AG08395 (cell line): ENCODE results near the gene TMEM120B.

ENCODE experiments used
- DNase-seq: peaks from one replicate; pipeline ENCODE4 v3.0.0; 2012; ENCODE audit warnings: mixed read lengths, low spot score

The TMEM120B gene

DNA sequence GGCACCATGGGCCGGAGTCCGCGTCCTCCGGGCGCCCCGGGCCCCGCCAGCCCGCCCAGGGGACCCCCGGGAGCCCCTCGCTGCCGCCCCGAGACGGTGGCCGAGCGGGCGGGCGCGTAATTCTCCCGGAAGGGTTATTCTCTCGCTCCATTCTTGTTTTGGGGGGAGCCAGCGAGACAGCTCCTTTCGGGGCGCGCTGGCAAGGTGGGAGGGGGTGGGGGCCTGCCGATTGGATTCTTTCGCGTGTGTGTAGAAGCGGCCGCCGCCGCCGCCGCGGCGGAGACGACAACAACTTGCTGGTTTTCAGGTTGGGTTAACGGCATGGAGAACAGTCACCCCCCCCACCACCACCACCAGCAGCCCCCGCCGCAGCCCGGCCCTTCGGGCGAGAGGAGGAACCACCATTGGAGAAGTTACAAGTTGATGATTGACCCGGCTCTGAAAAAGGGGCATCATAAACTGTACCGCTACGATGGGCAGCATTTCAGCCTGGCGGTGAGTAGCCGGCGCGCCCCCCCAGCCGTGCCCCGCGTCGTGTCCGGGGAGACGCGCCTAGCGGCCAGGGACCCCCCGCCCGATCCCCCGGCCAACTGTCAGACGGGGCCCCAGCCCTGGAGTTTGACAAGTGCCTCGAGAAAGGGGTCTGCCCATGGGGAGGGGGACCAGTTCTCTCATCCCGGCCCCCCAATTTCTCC, 92.0 kb downstream of the TMEM120B start:
- DNase-seq = no peak

DNA sequence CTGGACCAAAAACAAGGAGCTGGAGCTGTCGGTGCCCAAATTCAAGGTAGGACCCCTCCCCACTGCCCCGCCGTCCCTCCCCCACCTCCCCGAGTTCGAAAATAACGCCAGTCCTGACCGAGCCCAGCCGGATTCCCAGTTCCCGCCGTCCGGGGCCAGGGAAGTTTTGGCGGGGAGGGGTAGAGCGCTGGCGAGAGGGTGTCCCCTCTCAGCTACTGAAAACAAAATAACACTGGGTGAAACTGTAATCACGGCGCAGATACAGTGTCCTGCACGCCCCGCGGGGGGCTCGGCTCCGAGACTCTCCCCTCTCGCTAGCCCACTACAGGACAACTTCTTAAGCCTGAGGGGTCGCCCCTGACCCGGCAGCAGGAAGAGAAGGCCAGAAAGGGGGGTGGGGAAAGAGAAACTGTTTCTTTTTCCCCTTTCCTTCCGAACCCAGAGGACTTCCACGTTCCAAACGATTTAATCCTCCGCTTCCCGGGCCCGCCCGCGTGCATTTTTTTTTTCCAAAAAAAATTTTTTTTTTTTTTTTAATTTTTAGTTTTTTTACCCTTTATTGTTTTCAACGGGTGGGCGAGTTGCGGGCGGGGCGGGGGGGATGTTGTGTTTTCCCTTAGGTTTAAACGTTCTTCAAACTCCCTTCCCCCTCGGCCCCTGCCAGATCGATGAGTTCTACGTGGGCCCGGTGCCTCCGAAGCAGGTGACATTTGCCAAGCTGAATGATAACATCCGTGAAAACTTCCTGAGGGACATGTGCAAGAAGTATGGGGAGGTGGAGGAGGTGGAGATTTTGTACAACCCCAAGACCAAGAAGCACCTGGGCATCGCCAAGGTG, 92.8 kb downstream of the TMEM120B start:
- DNase-seq = no peak

GRCh38 chr12:121806009-121806545, 93.5 kb downstream of the TMEM120B start:
- DNase-seq = no peak

DNA sequence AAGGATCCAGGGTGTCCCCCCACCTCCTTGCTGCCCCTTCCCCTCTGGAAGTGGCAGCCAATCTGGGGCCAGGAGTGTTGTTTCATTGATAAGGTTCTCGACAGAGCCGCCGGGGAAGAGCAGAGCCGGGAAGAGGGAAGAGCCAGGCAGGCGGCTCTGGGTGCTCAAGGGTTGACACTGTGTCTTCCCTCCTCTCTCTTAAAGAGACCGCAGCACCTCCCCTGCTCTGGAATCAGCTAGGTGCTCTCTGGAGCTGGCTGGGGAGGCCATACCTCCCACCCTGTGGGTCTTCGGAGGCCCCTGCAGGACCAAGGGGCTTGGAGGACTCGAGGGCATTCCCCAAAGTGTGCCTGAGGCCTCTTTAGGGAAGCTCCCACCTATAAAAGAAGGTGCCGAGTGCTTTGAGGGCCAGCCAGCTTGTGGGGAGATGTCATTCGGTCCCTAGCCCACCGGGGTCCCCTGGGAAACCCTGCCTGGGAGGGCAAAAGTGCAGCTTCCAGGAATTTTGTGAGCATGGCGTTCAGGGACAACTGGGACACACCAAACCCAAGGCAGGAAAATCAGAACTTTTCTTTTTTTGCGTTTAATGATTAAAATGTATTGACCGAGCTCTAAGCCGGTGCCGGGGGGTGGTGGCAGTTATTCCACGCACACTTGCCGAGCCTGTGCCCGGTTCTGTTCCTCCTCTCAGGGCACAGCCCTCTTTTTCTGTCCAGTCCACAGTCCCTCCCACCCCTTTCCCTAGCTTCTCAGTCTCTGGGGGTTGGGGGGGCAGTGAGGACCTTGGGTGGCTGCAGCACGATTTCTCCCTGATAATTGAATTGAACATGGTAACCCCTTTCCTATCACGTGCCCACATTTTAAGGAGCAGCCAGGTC, 94.2 kb downstream of the TMEM120B start:
- DNase-seq = peak; percentile 38

- DNase-seq = no peak
Observed at GRCh38 chr12:121807642-121808347, 95.2 kb downstream of the TMEM120B start.

GRCh38 chr12:121808623-121809022, 96.1 kb downstream of the TMEM120B start:
- DNase-seq = no peak

GRCh38 chr12:121809712-121810116, 97.2 kb downstream of the TMEM120B start:
- DNase-seq = no peak

GRCh38 chr12:121810234-121810817, 97.8 kb downstream of the TMEM120B start:
- no peak for DNase-seq

- no peak for DNase-seq
Observed at GRCh38 chr12:121810833-121811433, 98.4 kb downstream of the TMEM120B start.

DNA sequence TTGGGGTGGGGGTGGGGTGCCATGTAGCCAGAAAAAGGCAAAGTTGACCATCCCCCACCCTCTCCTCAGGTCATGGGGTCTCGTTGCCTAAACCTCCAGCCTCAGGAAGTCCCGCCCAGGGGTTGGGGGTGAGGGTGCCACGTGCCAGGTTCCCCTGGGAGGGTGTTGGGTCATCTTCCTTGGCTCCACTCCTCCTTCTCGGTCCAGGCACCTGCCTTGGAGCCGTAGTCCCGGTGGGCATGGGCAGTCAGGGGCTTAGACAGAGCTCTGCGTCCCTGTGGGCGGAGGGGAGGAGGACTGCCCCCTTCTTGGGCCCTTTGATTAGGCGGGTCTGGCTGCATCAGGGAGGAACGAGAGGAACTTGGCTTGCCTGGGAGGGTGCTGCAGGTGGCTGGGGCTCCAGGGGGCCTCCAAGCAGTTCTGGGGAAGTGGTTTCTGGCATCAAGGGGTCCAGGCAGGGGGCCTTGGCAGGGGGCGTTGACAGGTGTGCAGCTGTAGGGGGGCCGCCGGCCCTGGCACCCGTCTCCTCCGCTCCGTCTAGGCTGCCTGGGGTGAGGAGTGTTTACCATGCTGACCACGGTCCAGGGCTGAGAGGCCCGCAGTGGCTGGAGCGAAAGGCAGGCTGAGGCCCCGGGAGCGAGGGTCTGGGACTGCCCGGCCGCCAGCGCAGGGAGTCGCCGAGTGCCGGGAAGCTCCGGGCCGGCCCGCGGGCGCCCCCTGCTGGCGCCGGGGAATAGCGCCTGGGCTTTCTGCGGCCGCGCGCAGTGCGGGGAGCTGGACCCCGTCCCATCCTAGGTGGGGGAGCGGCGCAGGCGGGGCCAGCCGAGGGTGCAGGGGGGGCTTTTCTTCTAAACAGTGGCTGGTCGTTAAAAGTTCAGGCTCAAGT, 99.1 kb downstream of the TMEM120B start:
- DNase-seq = peak; percentile 86

DNA sequence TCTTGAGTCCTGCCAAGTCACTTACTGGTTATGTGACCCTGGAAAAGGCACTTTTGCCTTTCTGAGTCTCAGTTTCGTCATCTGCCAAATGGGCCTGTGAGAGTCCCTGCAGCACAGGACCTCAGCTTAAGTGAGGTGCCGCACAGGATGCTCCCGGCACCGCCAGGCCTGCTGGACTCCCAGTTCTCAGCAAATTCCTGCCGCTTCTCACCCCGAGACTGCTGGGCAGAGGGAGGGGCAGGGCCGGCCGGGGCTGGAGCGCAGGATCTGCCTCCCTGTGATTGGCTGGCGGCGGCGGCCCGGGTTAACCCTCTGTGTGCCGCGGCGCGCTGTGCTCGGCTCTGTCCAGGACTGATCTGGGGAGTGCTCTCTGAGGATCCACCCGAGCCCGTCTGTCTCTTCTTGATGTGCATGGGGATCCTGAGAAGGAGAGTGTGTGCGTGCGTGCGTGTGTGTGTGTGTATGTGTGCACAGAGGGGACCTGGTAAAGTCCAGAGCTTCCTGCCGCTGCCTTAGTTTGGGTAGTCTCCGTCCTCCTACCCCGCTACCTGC, 99.8 kb downstream of the TMEM120B start:
- peak; percentile 94 for DNase-seq

DNA sequence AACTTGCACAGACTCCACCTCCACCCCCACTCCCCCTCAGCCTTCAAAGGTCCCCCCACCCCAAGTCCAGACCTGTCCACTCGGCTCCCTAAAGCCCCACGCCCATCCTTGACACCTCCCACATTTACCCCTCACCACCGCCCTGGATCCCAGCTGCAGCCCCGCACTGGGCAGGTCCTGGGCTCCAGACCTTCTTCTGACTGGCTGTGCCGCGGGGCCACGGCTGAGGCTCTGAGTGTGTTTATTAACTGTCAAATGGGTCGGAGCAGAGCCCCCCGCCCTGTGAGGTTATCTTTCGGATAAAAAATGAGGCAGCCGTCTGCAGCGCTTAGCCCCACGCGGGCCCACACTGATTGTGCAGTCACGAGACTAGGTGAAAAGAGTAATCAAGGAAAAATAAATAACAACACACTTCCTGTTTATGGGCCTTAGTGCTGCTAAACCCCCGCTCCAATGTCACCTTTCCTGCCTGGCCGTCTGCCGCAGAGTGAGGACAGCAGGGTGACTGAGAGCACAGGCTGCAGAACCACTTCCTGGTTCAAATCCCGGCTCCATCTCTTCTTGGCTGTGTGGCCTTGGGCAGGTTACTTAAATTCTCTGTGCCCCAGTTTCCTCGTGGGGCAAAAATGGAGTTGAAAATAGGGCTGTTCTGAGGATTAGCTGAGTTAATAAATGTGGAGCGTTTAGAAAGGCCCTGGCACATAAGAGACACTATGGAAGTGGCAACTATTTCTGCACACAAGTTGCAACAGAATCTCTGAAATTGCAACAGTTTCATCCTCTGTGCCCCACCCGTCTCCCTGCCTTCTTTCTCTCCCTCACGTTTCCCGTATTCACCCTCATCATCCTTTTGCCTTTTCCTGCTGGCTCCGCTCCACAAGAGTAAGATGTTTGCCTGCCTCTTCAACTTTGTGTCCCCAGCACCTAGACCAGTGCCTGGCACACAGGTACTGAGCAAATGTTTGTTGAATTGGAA, 100.7 kb downstream of the TMEM120B start:
- DNase-seq = no peak

DNA sequence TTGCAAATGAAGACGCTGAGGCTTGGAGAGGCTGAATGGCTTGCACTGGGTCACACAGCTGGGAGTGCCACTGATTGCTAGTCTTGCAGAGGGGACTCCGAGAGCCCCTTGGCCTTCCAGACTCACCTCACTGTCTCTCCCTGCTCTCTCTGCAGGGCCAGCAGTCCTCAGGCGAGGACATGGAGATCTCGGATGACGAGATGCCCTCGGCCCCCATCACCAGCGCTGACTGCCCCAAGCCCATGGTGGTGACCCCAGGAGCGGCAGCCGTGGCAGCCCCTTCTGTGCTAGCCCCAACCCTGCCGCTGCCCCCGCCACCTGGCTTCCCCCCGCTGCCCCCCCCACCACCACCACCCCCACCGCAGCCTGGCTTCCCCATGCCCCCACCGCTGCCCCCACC, 101.4 kb downstream of the TMEM120B start:
- DNase-seq = no peak

GRCh38 chr12:121814429-121815119, 102.0 kb downstream of the TMEM120B start:
- no peak for DNase-seq

GRCh38 chr12:121815263-121815662, 102.7 kb downstream of the TMEM120B start:
- DNase-seq = no peak

- no peak for DNase-seq
Observed at GRCh38 chr12:121816925-121817647, 104.5 kb downstream of the TMEM120B start.

DNA sequence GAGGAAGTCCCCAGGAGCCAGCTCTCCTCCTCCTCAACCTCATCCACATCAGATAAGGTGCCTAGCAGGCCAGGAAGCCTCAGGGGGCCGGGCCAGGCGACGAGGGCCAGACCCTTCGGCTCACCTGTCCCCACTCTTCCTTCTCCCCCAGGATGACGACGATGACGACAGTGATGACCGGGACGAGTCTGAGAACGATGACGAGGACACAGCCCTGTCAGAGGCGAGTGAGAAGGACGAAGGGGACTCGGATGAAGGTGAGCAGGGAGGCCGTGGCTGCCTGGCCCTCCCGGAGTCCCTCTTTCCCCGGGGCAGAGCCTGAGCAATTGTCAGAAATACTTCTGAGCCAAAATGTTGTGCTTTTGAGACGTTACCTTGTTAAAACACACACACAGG, 105.1 kb downstream of the TMEM120B start:
- DNase-seq = no peak
